ENCODE data around the gene RELN. TPM values are rescaled to one million over a fixed set of nuclear protein-coding genes. Genes with fewer than 3 reads are reported as not detected.

The RELN gene
- total RNA-seq, 1 donor from 2014 or later: 3.8 TPM

- no peak overlapping the region for H3K4me3 ChIP-seq (ENCODE audit: low read depth, low read length)
- no peak for DNase-seq (ENCODE audit: low read depth)
- no peak for TF ChIP-seq CTCF (conservative IDR thresholded peaks at IDR 0.05; ENCODE audit: low read depth, low read length)
Measured at GRCh38 chr7:103871473-103871872, 118.0 kb downstream of the RELN start.

GRCh38 chr7:103870664-103871063, 118.8 kb downstream of the RELN start:
- TF ChIP-seq CTCF (conservative IDR thresholded peaks at IDR 0.05; ENCODE audit: low read depth, low read length): no peak
- DNase-seq (ENCODE audit: low read depth): no peak
- no peak overlapping the region for H3K4me3 ChIP-seq (ENCODE audit: low read depth, low read length)

GRCh38 chr7:103867874-103868273, 121.6 kb downstream of the RELN start:
- H3K4me3 ChIP-seq (ENCODE audit: low read depth, low read length): no peak overlapping the region
- no peak for TF ChIP-seq CTCF (conservative IDR thresholded peaks at IDR 0.05; ENCODE audit: low read depth, low read length)
- DNase-seq (ENCODE audit: low read depth): no peak

GRCh38 chr7:103866919-103867318, 122.5 kb downstream of the RELN start:
- H3K4me3 ChIP-seq (ENCODE audit: low read depth, low read length): no peak overlapping the region
- no peak for DNase-seq (ENCODE audit: low read depth)
- TF ChIP-seq CTCF (conservative IDR thresholded peaks at IDR 0.05; ENCODE audit: low read depth, low read length): no peak

- H3K4me3 ChIP-seq (ENCODE audit: low read depth, low read length): no peak overlapping the region
- DNase-seq (ENCODE audit: low read depth): no peak
- TF ChIP-seq CTCF (conservative IDR thresholded peaks at IDR 0.05; ENCODE audit: low read depth, low read length): no peak
Measured at GRCh38 chr7:103865442-103865841, 124.0 kb downstream of the RELN start.

GRCh38 chr7:103862302-103863035, 127.0 kb downstream of the RELN start:
- H3K4me3 ChIP-seq (ENCODE audit: low read depth, low read length): no peak overlapping the region

More at GRCh38 chr7:103862302-103863035, 127.0 kb downstream of the RELN start:
- DNase-seq (ENCODE audit: low read depth): no peak
- no peak for TF ChIP-seq CTCF (conservative IDR thresholded peaks at IDR 0.05; ENCODE audit: low read depth, low read length)
